Activated T-cell treated with anti-CD3 and anti-CD28 coated beads, Interleukin-2, amount 50 U/mL, for 24 hours (primary cell): ENCODE results near the gene DPP6.
"Not testable (repeated sequence)": the region's sequence is repeated elsewhere in the genome, so short reads cannot be mapped to it uniquely, and the experiment has no call there.

Experiments
- DNase-seq: peaks from one replicate; pipeline ENCODE4 v3.0.0-alpha.2; 2020
- H3K27ac Mint-ChIP-seq: 2 replicates; pipeline ENCODE4 v1.8.0; 2020; ENCODE audit warnings: mild to moderate bottlenecking, mixed read lengths
- H3K27me3 Mint-ChIP-seq: 2 replicates; pipeline ENCODE4 v1.8.0; 2020; ENCODE audit warnings: mixed read lengths
- H3K36me3 Mint-ChIP-seq: 2 replicates; pipeline ENCODE4 v1.8.0; 2020; ENCODE audit warnings: low read depth, mixed read lengths
- H3K4me1 Mint-ChIP-seq: 2 replicates; pipeline ENCODE4 v1.8.0; 2020; ENCODE audit warnings: low read depth, mixed read lengths
- H3K4me3 Mint-ChIP-seq: 2 replicates; pipeline ENCODE4 v1.8.0; 2020; ENCODE audit warnings: mild to moderate bottlenecking, moderate library complexity, mixed read lengths
- H3K9me3 Mint-ChIP-seq: 2 replicates; pipeline ENCODE4 v1.8.0; 2020; ENCODE audit warnings: mixed read lengths

DPP6 gene

GRCh38 chr7:154054664-154055063 is 2.5 kb downstream of the DPP6 start:
- not testable (repeated sequence) for H3K36me3 Mint-ChIP-seq, DNase-seq, H3K4me1 Mint-ChIP-seq, H3K9me3 Mint-ChIP-seq, H3K27ac Mint-ChIP-seq, H3K4me3 Mint-ChIP-seq
- peaks cover 17% of the 10 kb centered on the region for H3K27me3 Mint-ChIP-seq

- not testable (repeated sequence) for H3K27ac Mint-ChIP-seq, DNase-seq, H3K9me3 Mint-ChIP-seq, H3K36me3 Mint-ChIP-seq, H3K4me1 Mint-ChIP-seq, H3K4me3 Mint-ChIP-seq
- H3K27me3 Mint-ChIP-seq: peaks cover 17% of the 10 kb centered on the region
Measured at GRCh38 chr7:154055491-154056106, 3.4 kb downstream of the DPP6 start.

- not testable (repeated sequence) for H3K4me3 Mint-ChIP-seq, H3K27me3 Mint-ChIP-seq, H3K27ac Mint-ChIP-seq, H3K9me3 Mint-ChIP-seq, DNase-seq, H3K4me1 Mint-ChIP-seq, H3K36me3 Mint-ChIP-seq
Measured at GRCh38 chr7:154058783-154059182, 6.6 kb downstream of the DPP6 start.

- H3K9me3 Mint-ChIP-seq, DNase-seq, H3K27me3 Mint-ChIP-seq, H3K27ac Mint-ChIP-seq, H3K4me3 Mint-ChIP-seq, H3K4me1 Mint-ChIP-seq, H3K36me3 Mint-ChIP-seq: not testable (repeated sequence)
Measured at GRCh38 chr7:154060551-154060950, 8.4 kb downstream of the DPP6 start.

GRCh38 chr7:154071833-154072232 is 19.6 kb downstream of the DPP6 start:
- H3K27ac Mint-ChIP-seq, H3K9me3 Mint-ChIP-seq: not testable (repeated sequence)

GRCh38 chr7:154072395-154073181 is 20.4 kb downstream of the DPP6 start:
- not testable (repeated sequence) for H3K4me3 Mint-ChIP-seq, H3K36me3 Mint-ChIP-seq, H3K27ac Mint-ChIP-seq, H3K4me1 Mint-ChIP-seq, H3K9me3 Mint-ChIP-seq, H3K27me3 Mint-ChIP-seq, DNase-seq

More at GRCh38 chr7:154071833-154072232, 19.6 kb downstream of the DPP6 start:
- not testable (repeated sequence) for DNase-seq, H3K36me3 Mint-ChIP-seq, H3K27me3 Mint-ChIP-seq, H3K4me3 Mint-ChIP-seq, H3K4me1 Mint-ChIP-seq

DNA sequence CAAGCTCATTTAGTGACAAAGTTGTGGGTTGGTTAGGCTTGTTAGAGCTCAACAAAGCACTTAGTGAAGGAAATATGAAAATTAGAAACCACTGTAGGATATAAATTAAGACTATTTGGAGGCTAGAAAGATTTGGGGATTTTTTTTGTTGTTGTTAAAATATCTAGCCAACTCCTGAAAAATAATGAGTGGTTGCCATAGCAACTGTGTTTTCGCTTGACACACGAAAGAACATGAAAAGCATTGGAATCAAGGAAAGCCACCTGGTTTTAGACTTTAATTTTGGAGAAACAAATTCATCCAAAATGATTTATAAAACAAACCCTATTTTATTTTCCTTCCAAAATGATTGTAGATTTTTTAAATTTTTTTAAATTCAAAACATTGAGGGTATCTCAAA is 26.3 kb downstream of the DPP6 start:
- H3K4me1 Mint-ChIP-seq, H3K4me3 Mint-ChIP-seq, H3K9me3 Mint-ChIP-seq, DNase-seq, H3K27me3 Mint-ChIP-seq, H3K27ac Mint-ChIP-seq, H3K36me3 Mint-ChIP-seq: not testable (repeated sequence)

DNA sequence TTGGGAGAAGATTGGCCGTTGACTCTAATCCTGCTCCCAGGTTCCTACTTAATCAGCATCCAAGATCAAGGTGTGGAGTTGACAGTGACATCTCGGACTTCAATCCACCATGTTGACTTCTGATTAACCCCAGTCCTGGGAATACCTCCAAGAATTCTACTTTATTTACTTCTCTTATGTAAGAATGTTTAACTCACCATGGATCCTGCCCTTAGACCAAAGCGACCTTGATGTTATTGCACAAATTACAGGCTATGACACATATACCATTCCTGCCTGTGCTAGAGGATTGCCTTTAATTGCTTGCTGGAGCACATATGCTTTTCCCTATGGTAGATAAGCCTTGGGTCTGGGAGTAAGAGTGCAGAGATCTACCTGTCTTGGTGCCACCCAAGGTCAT is 28.1 kb downstream of the DPP6 start:
- not testable (repeated sequence) for DNase-seq, H3K4me1 Mint-ChIP-seq, H3K4me3 Mint-ChIP-seq, H3K27ac Mint-ChIP-seq, H3K27me3 Mint-ChIP-seq, H3K9me3 Mint-ChIP-seq, H3K36me3 Mint-ChIP-seq

- not testable (repeated sequence) for H3K9me3 Mint-ChIP-seq, DNase-seq, H3K36me3 Mint-ChIP-seq, H3K4me1 Mint-ChIP-seq, H3K4me3 Mint-ChIP-seq, H3K27ac Mint-ChIP-seq, H3K27me3 Mint-ChIP-seq
Measured at GRCh38 chr7:154087037-154087725, 35.0 kb downstream of the DPP6 start.

DNA sequence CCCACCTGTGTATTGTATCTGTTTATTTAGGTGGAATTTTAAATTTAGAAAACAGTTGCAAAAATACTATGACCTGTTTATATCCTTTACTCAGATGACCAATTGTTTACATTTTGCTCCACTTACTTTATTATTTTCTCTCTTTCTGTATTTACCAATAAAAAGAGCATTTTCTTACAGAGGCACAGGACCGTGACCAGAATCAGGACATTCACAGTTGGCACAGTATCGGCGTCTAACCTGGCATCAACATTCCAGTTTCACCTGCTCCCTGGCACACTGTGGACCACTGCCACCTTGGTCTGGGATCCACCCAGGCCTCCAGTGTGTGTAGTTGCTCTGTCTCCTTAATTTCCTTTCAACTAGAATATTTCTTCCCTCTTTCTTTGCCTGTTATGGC is 39.9 kb downstream of the DPP6 start:
- H3K36me3 Mint-ChIP-seq, H3K4me3 Mint-ChIP-seq, H3K9me3 Mint-ChIP-seq, H3K4me1 Mint-ChIP-seq, H3K27ac Mint-ChIP-seq, H3K27me3 Mint-ChIP-seq, DNase-seq: not testable (repeated sequence)

GRCh38 chr7:154095201-154095600 is 43.0 kb downstream of the DPP6 start:
- not testable (repeated sequence) for H3K36me3 Mint-ChIP-seq, H3K27ac Mint-ChIP-seq, DNase-seq, H3K9me3 Mint-ChIP-seq, H3K4me1 Mint-ChIP-seq, H3K4me3 Mint-ChIP-seq, H3K27me3 Mint-ChIP-seq

DNA sequence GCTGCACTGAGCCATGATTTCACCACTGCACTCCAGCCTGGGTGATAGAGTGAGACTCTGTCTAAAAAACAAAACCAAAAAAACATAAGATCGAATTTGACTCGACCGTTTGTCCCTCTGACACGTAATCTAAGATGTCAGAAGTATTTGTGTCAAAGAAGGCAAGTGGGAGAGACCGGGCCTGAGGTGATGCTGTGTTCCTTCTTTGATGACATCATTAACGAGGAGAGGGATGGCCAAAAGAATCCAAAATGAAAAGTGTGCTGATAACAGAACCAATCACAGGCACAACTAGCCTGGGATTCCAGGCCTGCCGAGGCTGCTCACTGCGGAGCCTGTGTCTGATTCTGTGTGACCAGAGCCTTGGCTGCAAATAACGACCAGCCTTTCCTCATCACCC is 52.9 kb downstream of the DPP6 start:
- not testable (repeated sequence) for DNase-seq, H3K4me3 Mint-ChIP-seq, H3K9me3 Mint-ChIP-seq, H3K27me3 Mint-ChIP-seq, H3K27ac Mint-ChIP-seq, H3K4me1 Mint-ChIP-seq, H3K36me3 Mint-ChIP-seq

- not testable (repeated sequence) for H3K27me3 Mint-ChIP-seq, H3K4me1 Mint-ChIP-seq, H3K27ac Mint-ChIP-seq, H3K36me3 Mint-ChIP-seq, DNase-seq, H3K9me3 Mint-ChIP-seq, H3K4me3 Mint-ChIP-seq
Measured at GRCh38 chr7:154109615-154110014, 57.4 kb downstream of the DPP6 start.

DNA sequence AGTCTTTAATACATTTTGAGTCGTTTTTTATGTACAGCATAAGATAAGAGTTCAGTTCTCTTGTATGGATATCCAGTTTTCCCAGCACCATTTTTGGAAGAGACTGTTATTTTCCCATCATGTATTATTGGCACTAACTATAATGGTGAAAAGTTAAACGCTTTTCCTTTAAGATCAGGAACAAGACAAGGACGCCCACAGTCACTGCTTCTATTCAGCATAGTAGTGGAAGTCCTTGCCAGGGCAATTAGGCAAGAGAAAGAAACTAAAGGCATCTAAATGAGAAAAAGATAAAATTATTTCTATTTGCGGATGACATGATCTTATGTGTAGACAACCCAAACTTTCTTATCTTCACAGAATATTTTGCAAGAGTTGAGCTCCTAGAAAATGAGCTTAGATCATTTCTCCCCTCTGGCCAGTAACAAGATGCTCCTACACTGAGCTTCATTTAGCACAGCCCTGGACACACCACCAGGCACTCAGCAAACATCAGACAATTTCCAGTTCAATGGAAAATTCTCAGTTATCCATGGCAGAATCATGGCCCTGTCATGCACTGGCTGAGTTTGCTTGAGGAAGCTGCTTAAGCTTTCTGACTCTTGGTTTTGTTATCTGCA is 61.6 kb downstream of the DPP6 start:
- not testable (repeated sequence) for H3K9me3 Mint-ChIP-seq, H3K27me3 Mint-ChIP-seq, H3K4me1 Mint-ChIP-seq, H3K27ac Mint-ChIP-seq, H3K4me3 Mint-ChIP-seq, H3K36me3 Mint-ChIP-seq, DNase-seq
